Mucosa of descending colon (tissue), 3 donors: ENCODE results near the gene RIIAD1. TPM values are rescaled to one million over a fixed set of nuclear protein-coding genes. Genes with fewer than 3 reads are reported as not detected.
"Not testable (repeated sequence)": the region's sequence is repeated elsewhere in the genome, so short reads cannot be mapped to it uniquely, and the experiment has no call there.

Source experiments
- ATAC-seq: fragments of 200-7000 bp; cut with Tn5 transposase; one replicate; pipeline ENCODE4 v1.9.1; 2020; ENCODE audit warnings: mild to moderate bottlenecking, moderate library complexity
- DNase-seq, 3 donors: peaks; one replicate each; pipeline ENCODE4 v3.0.0-alpha.2; 2020
- H3K36me3 ChIP-seq: fragments of 200-600 bp; one replicate; pipeline ENCODE4 v1.8.0; 2021; ENCODE audit warnings: low read depth, mild to moderate bottlenecking
- H3K4me1 ChIP-seq: fragments of 200-600 bp; one replicate; pipeline ENCODE4 v1.8.0; 2021; ENCODE audit warnings: low read depth, mild to moderate bottlenecking
- H3K4me3 ChIP-seq: fragments of 200-600 bp; one replicate; pipeline ENCODE4 v1.8.0; 2021; ENCODE audit warnings: mild to moderate bottlenecking
- H3K9me3 ChIP-seq: fragments of 200-600 bp; one replicate; pipeline ENCODE4 v1.8.0; 2021; ENCODE audit warnings: mild to moderate bottlenecking
- intact Hi-C, 2 donors: fragments of 100-400 bp; cut with DNase I in 1 of 2; cut with micrococcal nuclease in 1 of 2; formaldehyde crosslinking; loops; one replicate each; pipeline versions ENCODE4 v1.11.0 to v1.11.1; 2022; cut with DNase I, micrococcal nuclease
- total RNA-seq, 3 donors: library from RNA; stranded (reverse); fragmentation: NEBNext Ultra II Directional in 2 of 3; extraction: Animal tissue kit (Norgen Biotek cat#: 25700) in 2 of 3; gene quantifications; one replicate each; pipeline versions ENCODE4 v1.2.1 to v1.2.4, GENCODE V29; 2021 to 2023
- TF ChIP-seq, protein P1 (sequence below): fragments of 200-600 bp; IDR thresholded peaks from one replicate; pipeline ENCODE4 v1.8.0; 2022; ENCODE audit warnings: antibody characterized with exemption, mild to moderate bottlenecking
- donor health status: DM: no; HTN: no; CAD: no; lungs with moderate emphysema.
- donor health status: DM: no; HTN: no; CAD: no.
- donor health status: DM: no; HTN: yes; CAD: no.

Gene RIIAD1
- total RNA-seq, 3 donors from 2014 or later, result not detected

GRCh38 chr1:151729966-151730291 is 8.6 kb downstream of the RIIAD1 start:
- peaks cover 24% of the 10 kb centered on the region for H3K4me1 ChIP-seq
- ATAC-seq (peak; percentile 2), DNase-seq (no peak)
- intact Hi-C loops, result loop anchor here (10.0 kb wide), 2 partner anchors 135 to 195 kb away; no protein-coding TSS in a partner anchor
- no peaks in the 10 kb centered on the region for H3K36me3 ChIP-seq
- no peaks in the 10 kb centered on the region for H3K9me3 ChIP-seq
- H3K4me3 ChIP-seq, result no peak overlapping the region
- TF ChIP-seq, protein P1, sequence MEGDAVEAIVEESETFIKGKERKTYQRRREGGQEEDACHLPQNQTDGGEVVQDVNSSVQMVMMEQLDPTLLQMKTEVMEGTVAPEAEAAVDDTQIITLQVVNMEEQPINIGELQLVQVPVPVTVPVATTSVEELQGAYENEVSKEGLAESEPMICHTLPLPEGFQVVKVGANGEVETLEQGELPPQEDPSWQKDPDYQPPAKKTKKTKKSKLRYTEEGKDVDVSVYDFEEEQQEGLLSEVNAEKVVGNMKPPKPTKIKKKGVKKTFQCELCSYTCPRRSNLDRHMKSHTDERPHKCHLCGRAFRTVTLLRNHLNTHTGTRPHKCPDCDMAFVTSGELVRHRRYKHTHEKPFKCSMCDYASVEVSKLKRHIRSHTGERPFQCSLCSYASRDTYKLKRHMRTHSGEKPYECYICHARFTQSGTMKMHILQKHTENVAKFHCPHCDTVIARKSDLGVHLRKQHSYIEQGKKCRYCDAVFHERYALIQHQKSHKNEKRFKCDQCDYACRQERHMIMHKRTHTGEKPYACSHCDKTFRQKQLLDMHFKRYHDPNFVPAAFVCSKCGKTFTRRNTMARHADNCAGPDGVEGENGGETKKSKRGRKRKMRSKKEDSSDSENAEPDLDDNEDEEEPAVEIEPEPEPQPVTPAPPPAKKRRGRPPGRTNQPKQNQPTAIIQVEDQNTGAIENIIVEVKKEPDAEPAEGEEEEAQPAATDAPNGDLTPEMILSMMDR, result no peak

DNA sequence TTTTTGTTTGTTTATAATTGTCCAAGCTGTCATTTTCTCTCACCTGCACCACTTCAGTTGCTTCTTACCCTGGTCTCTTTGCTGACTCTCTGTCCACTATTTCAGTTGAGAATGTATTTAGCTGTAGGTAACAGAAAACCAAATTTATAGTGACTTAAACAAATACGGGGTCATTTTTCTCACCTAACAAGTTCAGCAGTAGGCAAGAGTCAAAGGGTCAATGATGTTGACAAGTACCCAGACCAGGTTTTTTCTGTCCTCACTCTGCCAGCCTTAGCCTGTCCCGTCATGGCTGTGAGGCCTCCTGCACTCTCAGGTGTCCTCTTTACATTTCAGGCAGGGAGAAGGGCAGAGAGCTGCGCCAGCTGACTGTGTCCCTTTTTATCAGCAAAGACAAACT is 11.8 kb downstream of the RIIAD1 start:
- TF ChIP-seq, protein P1, result no peak
- intact Hi-C loops, result loop anchor here (10.0 kb wide), 2 partner anchors 138 to 198 kb away; no protein-coding TSS in a partner anchor

DNA sequence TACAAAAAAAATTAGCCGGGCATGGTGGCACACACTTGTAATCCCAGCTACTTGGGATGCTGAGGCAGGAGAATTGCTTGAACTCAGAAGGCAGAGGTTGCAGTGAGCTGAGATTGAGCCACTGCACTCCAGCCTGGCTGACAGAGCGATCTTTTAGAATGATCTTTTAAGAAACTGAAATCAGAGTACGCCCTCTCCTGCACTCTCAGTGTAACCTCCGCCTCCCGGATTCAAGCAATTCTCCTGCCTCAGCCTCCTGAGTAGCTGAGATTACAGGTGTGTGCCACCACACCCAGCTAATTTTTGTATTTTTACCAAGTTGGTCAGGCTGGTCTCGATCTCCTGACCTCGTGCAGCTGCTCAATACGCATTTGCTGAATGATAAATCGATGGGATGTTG is 12.7 kb downstream of the RIIAD1 start:
- not testable (repeated sequence) for DNase-seq, ATAC-seq, H3K4me1 ChIP-seq, H3K4me3 ChIP-seq, H3K36me3 ChIP-seq
- intact Hi-C loops, result loop anchor here (10.0 kb wide), 2 partner anchors 139 to 199 kb away; no protein-coding TSS in a partner anchor
- H3K9me3 ChIP-seq, result peaks cover 13% of the 10 kb centered on the region

More for the DNA sequence above, 11.8 kb downstream of the RIIAD1 start:
- H3K4me3 ChIP-seq, result no peak overlapping the region
- ATAC-seq, result no peak
- no peak for DNase-seq
- H3K9me3 ChIP-seq, result peaks cover 12% of the 10 kb centered on the region
- peaks cover 10% of the 10 kb centered on the region for H3K4me1 ChIP-seq
- H3K36me3 ChIP-seq, result no peaks in the 10 kb centered on the region

DNA sequence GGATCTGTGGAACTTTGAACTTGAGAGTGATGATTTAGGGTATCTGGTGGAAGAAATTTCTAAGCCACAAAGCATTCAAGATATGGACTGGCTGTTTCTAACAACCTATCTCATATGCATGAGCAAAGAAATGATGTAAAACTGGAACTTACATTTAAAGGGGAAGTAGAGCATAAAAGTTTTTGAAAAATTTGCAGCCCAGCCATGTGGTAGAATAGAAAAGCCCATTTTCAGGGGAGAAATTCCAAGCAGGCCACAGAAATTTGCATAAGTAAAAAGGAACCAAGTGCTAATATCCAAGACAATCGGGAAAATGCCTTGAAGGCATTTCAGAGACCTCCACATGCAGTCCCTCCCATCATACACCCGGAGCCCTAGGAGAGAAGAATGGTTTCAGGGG is 15.7 kb downstream of the RIIAD1 start:
- Histone ChIP-seq H3K4me1 (no peaks in the 10 kb centered on the region), H3K36me3 (no peaks in the 10 kb centered on the region), H3K9me3 (peaks cover 13% of the 10 kb centered on the region), H3K4me3 (no peak overlapping the region)
- DNase-seq (no peak), ATAC-seq (no peak)
- TF ChIP-seq, protein P1, result no peak
- intact Hi-C loops, result loop anchor here (5.0 to 10.0 kb wide), 3 partner anchors 45 to 202 kb away; no protein-coding TSS in a partner anchor

DNA sequence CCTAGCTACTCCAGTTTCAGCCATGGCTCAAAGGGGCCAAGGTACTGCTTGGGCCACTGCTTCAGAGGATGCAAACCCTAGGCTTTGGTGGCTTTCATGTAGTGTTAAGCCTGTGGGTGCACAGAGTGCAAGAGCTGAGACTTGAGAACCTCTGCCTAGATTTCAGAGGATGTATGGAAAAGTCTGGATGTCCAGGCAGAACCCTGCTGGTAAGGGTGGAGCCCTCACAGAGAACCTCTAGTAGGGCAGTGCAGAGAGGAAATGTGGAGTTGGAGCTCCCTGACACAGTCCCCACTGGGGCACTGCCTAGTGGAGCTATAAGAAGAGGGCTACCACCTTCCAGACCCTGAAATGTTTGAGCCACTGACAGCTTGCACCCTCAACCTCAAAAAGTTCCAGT is 16.2 kb downstream of the RIIAD1 start:
- no peak for ATAC-seq
- TF ChIP-seq, protein P1, result no peak
- no peaks in the 10 kb centered on the region for H3K4me1 ChIP-seq
- H3K9me3 ChIP-seq, result peaks cover 13% of the 10 kb centered on the region
- DNase-seq, result no peak
- no peak overlapping the region for H3K4me3 ChIP-seq
- intact Hi-C loops, result loop anchor here (5.0 to 10.0 kb wide), 3 partner anchors 45 to 203 kb away; no protein-coding TSS in a partner anchor
- H3K36me3 ChIP-seq, result no peaks in the 10 kb centered on the region

DNA sequence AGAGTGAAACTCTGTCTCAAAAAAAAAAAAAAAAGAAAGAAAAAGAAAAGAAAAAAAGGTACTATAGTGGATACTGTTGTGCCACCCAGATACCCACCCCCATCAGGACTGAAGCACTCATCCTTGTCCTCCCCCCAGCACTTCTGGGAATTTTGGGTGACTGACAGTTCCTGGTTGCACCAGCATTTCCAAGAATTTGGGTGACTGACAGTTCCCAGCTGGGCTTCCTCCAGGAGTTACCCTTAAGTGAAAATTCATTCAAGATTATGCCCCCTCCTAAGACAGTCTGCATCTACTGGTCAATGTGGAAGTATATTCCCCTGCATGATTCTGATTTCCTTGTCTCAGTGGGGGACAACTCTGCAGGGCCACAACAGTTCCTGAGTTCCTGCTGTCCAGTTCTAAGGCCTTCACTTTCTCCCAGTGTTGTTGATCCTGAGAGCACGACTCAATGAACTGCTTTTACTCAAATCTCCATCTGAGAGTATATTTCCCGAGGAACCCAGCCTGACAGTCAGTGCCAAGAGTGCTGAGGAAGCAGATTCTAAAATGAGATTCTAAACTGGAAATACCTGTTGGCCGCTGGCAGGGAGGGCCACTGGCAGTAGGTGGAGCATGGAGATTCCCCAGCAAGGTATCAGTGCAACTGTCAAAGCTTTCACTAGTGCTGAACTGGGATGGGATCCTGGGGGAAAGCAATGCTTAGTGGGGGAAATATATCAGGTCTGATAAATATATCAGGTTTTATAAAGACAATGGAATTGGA is 18.5 kb downstream of the RIIAD1 start:
- no peaks in the 10 kb centered on the region for H3K4me1 ChIP-seq
- DNase-seq, result peak in 1 of 3 donors; percentile 63
- TF ChIP-seq, protein P1, result no peak
- peak; percentile 78 for ATAC-seq
- intact Hi-C loops, result loop anchor here (5.0 to 10.0 kb wide), 3 partner anchors 47 to 205 kb away; no protein-coding TSS in a partner anchor
- peaks cover 13% of the 10 kb centered on the region for H3K9me3 ChIP-seq
- no peaks in the 10 kb centered on the region for H3K36me3 ChIP-seq
- H3K4me3 ChIP-seq, result no peak overlapping the region
